Measurements from ENCODE around the gene KCNJ11.

- TF ChIP-seq CTCF (IDR thresholded peaks at IDR 0.05; ENCODE audit: insufficient read depth, low read length, poor library complexity, severe bottlenecking): no peak
- no peak for TF ChIP-seq EZH2phosphoT487 (conservative IDR thresholded peaks at IDR 0.05; ENCODE audit: low read length)
Measured at GRCh38 chr11:17418444-17419081, 30.1 kb upstream of the KCNJ11 start.
